HuH-7.5 (cell line): ENCODE data around the gene TRIM17.

Experiments
- DNase-seq: peaks from one replicate; pipeline ENCODE4 v3.0.0; 2011; ENCODE audit warnings: low spot score

TRIM17 gene

DNA sequence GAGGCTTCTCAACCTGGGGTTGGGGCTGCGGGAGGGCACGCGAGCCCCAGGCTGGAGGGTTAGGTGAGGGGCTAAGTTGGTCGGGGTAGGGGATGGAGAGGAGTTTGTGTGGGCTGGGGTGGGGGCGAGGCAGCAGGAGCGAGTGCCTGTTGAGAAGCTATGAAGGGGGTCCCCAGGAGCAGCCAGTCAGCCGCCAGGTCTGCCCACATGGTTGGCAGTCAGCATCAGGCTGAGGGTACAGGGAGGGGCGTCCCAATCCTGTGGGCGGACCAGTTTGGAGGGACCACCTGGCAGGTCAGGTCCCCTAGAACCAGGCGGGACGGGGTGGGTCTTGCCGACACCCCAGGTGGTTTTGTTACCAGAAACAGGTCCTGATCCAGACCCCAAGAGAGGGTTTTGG lies 400 bp upstream of the TRIM17 start:
- no peak for DNase-seq

- DNase-seq = no peak
Observed at GRCh38 chr1:228415853-228416216, 826 bp downstream of the TRIM17 start.

GRCh38 chr1:228415221-228415620 lies 1.4 kb downstream of the TRIM17 start:
- no peak for DNase-seq

DNA sequence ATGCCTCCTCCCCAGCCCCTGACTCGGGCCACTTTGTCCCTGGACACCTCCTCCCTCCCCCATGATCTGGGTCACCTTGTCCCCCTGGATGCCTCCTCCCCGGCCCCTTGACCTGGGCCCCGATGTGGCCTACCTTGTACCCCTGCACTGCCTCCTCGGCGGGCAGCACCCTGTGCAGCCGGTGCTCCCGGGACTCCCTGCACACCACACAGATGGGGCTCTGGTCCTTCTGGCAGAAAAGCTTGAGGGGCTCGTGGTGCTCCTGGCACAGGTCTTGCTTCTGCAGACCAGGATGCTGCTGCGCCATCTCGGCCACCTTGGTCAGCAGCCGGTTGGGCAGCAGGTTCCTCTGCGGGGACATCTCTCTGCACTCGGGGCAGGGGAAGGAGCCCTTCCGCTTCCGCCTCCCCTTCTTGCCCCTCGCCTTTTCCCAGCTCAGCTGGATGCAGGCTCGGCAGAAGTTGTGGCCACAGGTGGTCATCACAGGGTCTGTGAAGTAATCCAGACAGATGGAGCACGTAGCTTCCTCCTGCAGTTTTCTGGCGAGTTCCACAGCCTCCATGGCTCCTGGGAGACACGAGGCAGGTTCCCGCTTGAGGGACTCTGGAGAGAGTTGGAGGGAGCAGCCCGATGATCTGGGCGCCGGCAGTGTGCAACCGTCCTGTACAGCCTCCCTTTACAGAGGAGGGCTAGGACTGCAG lies 2.0 kb downstream of the TRIM17 start:
- no peak for DNase-seq

DNA sequence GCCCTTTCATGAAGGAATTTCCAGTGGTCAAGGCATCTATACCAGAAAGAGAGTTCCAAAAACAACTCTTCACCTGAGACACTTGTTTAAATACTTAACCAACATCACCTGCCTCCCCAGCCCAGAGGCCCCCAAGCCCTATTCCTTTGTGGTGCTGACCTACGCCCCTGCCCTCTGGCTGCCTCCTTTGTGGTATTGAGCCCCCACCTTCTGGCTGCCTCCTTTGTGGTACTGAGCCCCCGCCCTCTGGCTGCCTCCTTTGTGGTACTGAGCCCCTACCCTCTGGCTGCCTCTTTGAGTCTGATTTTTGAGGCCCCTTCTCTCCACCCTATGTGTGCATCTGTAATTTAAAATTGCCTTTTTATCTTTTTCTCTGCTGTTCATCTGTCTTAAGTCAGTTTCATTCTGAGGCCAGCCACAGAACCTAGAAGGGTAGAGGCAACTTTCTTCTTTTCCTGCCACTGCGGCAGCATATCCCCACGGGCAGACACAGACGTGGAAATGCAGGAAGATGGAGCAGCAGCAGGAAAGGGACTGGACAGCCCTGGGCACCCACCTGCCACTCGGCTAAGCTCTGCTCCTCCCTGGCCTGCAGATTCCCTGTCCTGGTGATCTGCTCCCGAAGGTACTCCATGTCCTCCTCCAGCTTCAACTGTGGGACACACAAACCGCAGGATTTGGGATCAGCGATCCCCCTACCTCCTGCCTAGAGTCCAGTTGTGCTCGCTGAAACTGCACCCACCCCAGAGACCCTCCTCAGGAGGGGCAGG lies 3.2 kb downstream of the TRIM17 start:
- DNase-seq = no peak

DNA sequence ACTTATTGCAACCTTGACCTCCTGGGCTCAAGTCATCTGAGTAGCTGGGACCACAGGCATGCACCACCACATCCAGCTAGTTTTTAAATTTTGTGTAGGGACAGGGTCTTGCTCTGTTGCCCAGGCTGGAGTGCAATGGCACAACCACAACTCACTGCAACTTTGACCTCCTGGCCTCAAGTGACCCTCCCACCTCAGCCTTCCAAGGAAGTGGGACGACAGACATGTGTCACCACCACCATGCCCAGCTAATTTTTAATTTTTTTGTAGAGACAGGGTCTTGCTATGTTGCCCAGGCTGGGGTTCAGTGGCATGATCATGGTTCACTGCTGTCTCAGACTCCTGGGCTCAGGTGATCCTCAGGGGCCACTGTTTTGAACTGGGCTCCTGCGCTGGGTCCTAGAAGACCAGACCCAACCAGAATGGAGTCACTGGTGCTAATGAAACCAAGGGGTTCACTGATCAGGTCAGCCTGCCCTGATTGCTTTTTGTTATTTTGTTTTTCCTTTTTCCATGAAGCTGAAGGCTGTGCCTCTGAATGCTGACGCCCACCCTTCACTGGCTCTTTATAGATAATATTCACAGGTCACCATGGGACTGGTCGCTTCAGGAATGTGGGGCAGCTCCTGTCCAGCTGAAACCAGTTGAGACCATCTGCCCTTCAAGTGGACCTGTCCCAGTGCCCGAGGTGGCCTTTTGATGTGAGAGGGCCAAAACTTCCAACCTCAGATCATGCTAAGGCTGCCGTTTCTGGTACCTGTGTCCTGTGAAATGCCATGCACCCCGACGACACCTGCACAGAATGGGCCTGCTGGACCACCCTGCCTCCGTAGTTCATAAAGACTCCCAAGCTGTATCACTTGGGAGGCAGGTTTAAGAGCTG lies 4.9 kb downstream of the TRIM17 start:
- DNase-seq = no peak

- DNase-seq = no peak
Observed at GRCh38 chr1:228411121-228411520, 5.5 kb downstream of the TRIM17 start.

DNA sequence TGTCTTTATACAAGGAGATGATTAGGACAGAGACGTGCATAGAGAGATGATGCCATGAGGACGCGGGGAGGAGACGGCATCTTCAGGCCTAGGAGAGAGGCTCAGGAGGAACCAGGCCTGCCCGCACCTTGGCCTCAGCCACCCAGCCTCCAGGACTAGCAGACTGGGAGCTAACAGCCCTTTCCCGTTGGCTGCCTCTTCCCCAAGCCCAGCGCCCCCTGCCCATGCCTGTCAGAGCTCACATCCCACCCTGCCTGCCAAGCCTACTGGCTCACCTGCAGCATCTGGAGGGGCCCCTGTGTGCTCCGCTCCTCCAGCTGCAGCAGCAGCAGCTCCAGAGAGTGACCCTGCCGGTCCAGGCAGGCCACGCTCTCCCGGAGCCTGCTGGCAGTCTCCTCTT lies 6.0 kb downstream of the TRIM17 start:
- DNase-seq = no peak

DNA sequence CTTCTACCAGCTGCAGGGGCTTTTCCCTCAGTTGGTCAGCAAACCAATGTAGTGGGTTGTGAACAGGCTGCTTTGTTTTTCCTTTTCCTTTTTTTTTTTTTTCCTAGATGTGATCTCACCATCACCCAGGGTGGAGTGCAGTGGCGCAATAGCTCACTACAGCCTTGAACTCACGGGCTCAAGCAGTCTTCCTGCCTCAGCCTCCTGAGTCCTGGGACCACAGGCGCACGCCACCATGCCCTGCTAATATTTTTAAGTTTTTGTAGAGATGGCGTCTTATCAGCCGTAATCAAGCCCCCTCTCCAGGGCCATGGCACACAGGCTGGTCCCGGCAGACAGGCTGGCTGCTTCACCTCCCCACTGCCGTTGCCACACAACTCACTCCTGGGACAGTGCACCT lies 6.6 kb downstream of the TRIM17 start:
- DNase-seq = no peak

- DNase-seq = no peak
Observed at GRCh38 chr1:228408869-228409805, 7.5 kb downstream of the TRIM17 start.

DNA sequence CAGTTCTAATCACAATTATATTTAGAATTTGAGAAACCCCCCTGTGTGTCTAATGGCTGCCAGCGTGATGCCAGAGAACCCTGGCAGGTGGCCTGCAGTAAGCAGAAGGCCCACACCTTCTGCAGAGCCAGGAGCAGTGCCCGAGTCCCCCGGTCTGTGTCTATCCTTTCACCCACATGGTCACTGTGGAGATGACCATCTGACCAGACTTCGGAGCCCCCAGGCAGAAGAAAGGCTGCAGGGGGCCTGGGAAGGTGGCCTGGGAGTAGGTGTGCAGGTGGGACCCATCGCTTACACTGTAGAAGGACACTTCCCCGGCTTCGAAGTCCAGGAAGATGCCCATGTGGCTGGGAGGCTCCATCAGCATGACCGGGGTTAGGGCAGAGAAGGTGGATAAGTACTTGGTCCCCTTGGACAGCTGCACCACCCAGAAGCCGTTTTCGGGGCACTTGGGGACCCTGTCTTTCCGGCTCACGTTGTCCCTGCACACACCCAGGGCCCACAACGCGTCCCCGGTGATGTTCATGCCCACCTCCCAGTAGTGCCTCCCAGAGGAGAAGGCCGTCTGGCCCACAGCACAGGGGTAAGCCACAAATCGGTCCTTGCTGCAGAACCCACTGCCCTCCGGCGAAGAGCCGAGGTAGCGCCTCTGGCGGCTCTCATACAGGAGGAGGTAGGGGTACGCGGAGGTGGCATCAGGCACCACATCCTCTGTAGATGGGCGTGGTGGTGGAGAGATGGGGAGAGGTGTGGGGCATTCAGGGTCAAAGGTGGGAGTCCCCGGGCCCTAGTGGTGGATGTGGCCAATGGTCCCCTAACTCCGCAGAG lies 8.4 kb downstream of the TRIM17 start:
- DNase-seq = no peak

- no peak for DNase-seq
Observed at GRCh38 chr1:228407106-228408040, 9.3 kb downstream of the TRIM17 start.

DNA sequence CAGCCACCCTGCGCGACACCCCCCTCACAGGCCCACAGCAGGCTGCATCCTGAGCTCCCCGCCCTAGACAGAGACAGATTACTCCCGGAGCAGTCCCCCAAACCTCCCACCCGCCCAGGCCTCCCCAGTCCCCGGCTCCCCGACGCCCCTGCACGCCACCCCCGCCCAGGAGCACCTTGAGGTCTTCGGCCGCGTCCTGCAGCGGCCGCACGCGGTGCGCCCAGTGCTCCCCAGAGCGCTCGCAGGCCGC lies 10.8 kb downstream of the TRIM17 start:
- no peak for DNase-seq

- DNase-seq = no peak
Observed at GRCh38 chr1:228405200-228405978, 11.3 kb downstream of the TRIM17 start.

DNA sequence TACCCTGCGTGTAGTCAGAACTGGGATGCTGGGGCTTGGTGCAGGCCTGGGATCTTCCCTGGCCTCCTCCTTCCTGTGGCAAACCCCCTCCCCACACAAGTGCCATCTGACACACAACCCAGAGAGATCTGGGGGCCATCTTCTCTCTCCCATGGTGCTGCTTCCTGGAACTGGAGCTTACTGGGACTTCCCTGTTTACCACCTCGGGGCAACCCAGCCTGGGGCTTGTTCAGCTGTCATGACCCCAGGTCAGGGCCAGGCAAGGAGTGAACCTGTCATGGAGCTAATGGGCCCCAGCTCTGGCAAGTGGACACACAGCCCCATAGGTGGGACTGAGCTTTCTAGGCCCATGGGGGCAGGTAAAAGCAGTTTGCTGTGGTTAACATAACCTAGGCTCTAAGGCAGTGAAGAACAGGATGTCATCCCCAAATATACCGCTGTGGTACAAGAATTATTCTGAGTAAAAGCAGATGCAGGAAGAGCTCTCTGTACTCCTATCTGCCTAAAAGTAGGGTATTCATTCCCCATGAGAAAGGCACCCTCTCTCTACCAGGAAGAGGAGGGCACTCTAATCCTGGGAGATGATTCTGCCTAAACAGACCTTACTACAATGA lies 12.4 kb downstream of the TRIM17 start:
- no peak for DNase-seq

GRCh38 chr1:228403231-228403631 lies 13.4 kb downstream of the TRIM17 start:
- DNase-seq = no peak

- no peak for DNase-seq
Observed at GRCh38 chr1:228402641-228403025, 14.0 kb downstream of the TRIM17 start.

GRCh38 chr1:228401782-228402640 lies 14.7 kb downstream of the TRIM17 start:
- DNase-seq = no peak
